HEK293T (cell line): ENCODE data around the gene BABAM1.

Experiments used
- CTCF ChIA-PET: fragments of 350-600 bp; formaldehyde crosslinking; extraction: SDS; loops from one replicate; lab custom pipeline; 2021; ENCODE audit warnings: antibody characterized with exemption, inconsistent platforms; lab: Yijun Ruan, JAX
- POLR2A ChIA-PET: fragments of 350-600 bp; formaldehyde crosslinking; extraction: SDS; loops from one replicate; lab custom pipeline; 2020; ENCODE audit warnings: antibody characterized with exemption, inconsistent platforms; lab: Yijun Ruan, JAX
- DNase-seq: peaks from one replicate; pipeline ENCODE4 v3.0.0; 2012; ENCODE audit warnings: mixed read lengths; ENCODE audit errors: extremely low spot score
- ARNT ChIP-seq: fragments of 450-650 bp; IDR thresholded peaks from 2 replicates; pipeline ENCODE4 v1.6.1; 2017; ENCODE audit warnings: mild to moderate bottlenecking
- BHLHE40 ChIP-seq: fragments of 450-650 bp; IDR thresholded peaks from 2 replicates; pipeline ENCODE4 v1.6.1; 2016; ENCODE audit warnings: mild to moderate bottlenecking, moderate library complexity, borderline replicate concordance
- CTBP1 ChIP-seq: fragments of 450-650 bp; IDR thresholded peaks from 2 replicates; pipeline ENCODE4 v1.6.1; 2016; ENCODE audit warnings: borderline replicate concordance
- ELF4 ChIP-seq: fragments of 450-650 bp; IDR thresholded peaks from 2 replicates; pipeline ENCODE4 v1.6.1; 2017; ENCODE audit warnings: antibody characterized with exemption
- FOXA1 ChIP-seq: fragments of 450-650 bp; IDR thresholded peaks from 2 replicates; pipeline ENCODE4 v1.6.1; 2016; ENCODE audit warnings: mild to moderate bottlenecking
- FOXK2 ChIP-seq: fragments of 450-650 bp; IDR thresholded peaks from 2 replicates; pipeline ENCODE4 v1.6.1; 2016; ENCODE audit warnings: mild to moderate bottlenecking
- FOXM1 ChIP-seq: fragments of 450-650 bp; IDR thresholded peaks from 2 replicates; pipeline ENCODE4 v1.6.1; 2017; ENCODE audit warnings: mild to moderate bottlenecking, borderline replicate concordance
- HDGF ChIP-seq: fragments of 450-650 bp; IDR thresholded peaks from 2 replicates; pipeline ENCODE4 v1.6.1; 2017; ENCODE audit warnings: antibody characterized with exemption, borderline replicate concordance
- L3MBTL2 ChIP-seq: fragments of 450-650 bp; conservative IDR thresholded peaks from 2 replicates; pipeline ENCODE4 v1.6.1; 2016; ENCODE audit warnings: mild to moderate bottlenecking
- LEF1 ChIP-seq: fragments of 450-650 bp; IDR thresholded peaks from 2 replicates; pipeline ENCODE4 v1.6.1; 2017; ENCODE audit warnings: mild to moderate bottlenecking, borderline replicate concordance
- NFRKB ChIP-seq: fragments of 450-650 bp; IDR thresholded peaks from 2 replicates; pipeline ENCODE4 v1.6.1; 2016; ENCODE audit warnings: mild to moderate bottlenecking, moderate library complexity
- SP1 ChIP-seq: fragments of 450-650 bp; IDR thresholded peaks from 2 replicates; pipeline ENCODE4 v1.6.1; 2017
- SUZ12 ChIP-seq: fragments of 450-650 bp; IDR thresholded peaks from 2 replicates; pipeline ENCODE4 v1.6.1; 2016; ENCODE audit warnings: mild to moderate bottlenecking
- TARDBP ChIP-seq: fragments of 450-650 bp; IDR thresholded peaks from 2 replicates; pipeline ENCODE4 v1.6.1; 2016
- ZNF384 ChIP-seq: fragments of 450-650 bp; IDR thresholded peaks from 2 replicates; pipeline ENCODE4 v1.6.1; 2016
- TF ChIP-seq, protein P1 (sequence below): fragments of 450-650 bp; IDR thresholded peaks from 2 replicates; pipeline ENCODE4 v1.6.1; 2016

BABAM1 gene

DNA sequence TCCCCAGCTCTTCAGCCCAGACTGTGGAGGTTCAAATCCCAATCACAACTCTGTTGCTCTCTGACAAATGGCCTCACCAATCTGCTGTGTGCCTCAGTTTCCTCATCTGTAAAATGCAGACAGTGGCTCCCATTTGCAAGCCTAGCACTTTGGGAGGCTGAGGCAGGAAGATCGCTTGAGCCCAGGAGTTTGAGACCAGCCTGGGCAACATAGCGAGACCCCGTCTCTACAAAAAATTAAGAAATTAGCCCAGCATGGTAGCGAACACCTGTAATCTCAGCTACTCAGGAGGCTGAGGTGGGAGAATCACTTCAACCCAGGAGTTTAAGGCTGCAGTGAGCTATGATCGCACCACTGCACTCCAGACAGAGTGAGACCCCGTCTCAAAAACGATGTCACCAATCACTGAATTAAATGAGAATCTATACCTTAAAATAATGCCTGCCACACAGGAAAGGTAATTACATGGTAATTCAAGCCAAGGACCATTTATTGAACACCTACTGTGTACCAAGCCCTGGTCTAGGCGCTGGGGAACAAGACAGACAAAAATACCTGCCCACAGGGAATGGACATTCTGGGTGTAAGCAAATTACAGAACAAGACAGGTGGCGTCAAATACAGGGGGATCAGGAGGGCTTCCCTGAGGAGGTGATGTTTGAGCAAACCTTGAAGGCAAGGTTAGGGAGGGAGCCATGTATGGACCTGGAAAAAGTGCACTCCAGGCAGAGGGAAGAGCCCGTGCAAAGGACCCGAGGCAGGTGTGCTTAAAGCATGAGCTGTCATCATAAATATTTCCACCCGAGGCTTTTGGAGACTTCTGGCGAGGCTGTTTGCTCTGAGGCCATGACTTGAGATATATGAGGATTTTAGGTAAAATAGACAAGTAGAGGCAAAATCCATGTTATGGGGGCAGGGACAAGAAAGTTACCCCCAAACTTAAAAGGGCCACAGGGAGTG, 29.2 kb upstream of the BABAM1 start:
- TF ChIP-seq ARNT (no peak), FOXK2 (no peak), ELF4 (no peak), ZNF384 (no peak), HDGF (no peak), SP1 (no peak)
- TF ChIP-seq, protein P1, sequence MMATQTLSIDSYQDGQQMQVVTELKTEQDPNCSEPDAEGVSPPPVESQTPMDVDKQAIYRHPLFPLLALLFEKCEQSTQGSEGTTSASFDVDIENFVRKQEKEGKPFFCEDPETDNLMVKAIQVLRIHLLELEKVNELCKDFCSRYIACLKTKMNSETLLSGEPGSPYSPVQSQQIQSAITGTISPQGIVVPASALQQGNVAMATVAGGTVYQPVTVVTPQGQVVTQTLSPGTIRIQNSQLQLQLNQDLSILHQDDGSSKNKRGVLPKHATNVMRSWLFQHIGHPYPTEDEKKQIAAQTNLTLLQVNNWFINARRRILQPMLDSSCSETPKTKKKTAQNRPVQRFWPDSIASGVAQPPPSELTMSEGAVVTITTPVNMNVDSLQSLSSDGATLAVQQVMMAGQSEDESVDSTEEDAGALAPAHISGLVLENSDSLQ: no peak
- POLR2A ChIA-PET: interaction anchor here (0.7 to 3.8 kb wide), 3 partner anchors 11 to 23 kb away, joined by 3 to 44 read pairs (median 7); partner anchors contain the start of genes OCEL1 and USE1
- CTCF ChIA-PET: interaction anchor here (0.8 kb wide), 1 partner anchor 149 kb away, joined by 3 read pairs; no protein-coding TSS in a partner anchor
- no peak for DNase-seq

DNA sequence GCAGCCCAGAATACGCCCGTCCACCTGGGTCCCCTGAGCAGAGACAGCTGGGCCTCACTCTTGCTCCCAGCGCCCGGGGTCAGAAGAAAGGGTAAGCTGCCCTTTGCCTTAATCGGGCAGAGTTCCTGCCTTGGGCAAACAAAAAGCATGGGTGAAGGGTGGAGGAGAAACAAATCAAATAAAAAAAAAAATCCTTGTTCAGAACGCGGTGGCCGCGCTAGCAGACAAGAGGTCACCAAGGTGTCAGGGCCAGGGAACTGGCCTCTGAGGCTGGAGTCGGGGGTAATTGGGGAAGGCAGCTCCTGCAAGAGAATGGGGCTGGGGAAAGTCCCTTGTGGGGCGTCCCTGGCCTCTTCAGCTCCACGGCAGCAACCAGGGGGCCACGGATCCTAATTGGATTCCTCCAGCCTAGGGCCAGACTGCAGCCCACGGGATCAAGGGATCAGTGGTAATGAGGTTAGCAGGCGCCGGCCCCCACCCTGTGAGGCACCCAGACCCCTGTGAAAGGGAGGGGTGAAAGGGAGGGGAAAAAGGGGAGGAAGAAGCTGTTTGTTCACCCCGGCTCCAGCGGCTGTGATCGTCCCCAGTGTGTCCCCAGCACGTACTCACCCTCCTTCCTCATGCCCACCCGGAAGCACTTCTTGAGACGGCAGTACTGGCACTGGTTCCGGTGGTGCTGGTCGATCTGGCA, 27.0 kb upstream of the BABAM1 start:
- DNase-seq: no peak
- POLR2A ChIA-PET: no interaction called here
- TF ChIP-seq SUZ12: no peak
- no peak for TF ChIP-seq CTBP1
- TF ChIP-seq FOXK2: no peak
- TF ChIP-seq HDGF: no peak
- TF ChIP-seq LEF1: no peak
- no peak for TF ChIP-seq ARNT
- no peak for TF ChIP-seq FOXA1
- TF ChIP-seq L3MBTL2: no peak
- TF ChIP-seq, protein P1: no peak
- no peak for TF ChIP-seq ZNF384
- TF ChIP-seq ELF4: no peak
- CTCF ChIA-PET: no interaction called here

DNA sequence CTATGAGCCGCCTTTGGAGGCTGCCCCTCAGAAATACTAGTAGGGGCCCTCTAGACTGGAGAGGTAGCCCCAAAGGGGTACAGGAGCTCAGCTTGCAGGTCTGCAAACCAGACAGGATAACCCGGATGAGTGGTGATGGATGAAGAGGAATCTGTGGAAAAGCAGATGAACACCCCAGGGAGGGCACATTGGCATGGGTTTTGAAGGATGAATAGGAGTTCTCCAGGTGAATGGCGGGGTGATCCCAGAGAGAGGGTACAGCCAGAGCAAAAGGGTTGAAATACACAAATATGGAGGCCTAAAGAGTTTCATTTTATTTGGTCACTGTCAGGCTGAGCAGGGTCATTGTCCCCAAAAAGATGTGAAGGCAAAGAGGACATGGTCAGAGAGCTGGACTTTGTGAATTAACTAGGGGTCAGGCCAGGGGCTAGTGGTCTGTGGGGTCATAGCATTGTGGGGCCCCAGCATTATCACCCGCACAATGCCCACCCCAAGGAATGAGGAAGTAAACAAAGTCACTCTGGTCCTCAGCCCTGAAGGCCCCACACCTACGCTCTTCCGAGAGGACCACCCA, 26.3 kb upstream of the BABAM1 start:
- CTCF ChIA-PET: interaction anchor here (1.0 kb wide), 1 partner anchor 20 kb away, joined by 5 read pairs; no protein-coding TSS in a partner anchor
- DNase-seq: no peak
- no peak for TF ChIP-seq FOXA1
- no peak for TF ChIP-seq FOXK2
- TF ChIP-seq ZNF384: no peak
- TF ChIP-seq NFRKB: no peak
- TF ChIP-seq CTBP1: no peak
- TF ChIP-seq SP1: no peak
- no peak for TF ChIP-seq TARDBP
- no peak for TF ChIP-seq L3MBTL2
- TF ChIP-seq ELF4: no peak
- TF ChIP-seq BHLHE40: no peak
- TF ChIP-seq FOXM1: no peak
- no peak for TF ChIP-seq SUZ12
- no peak for TF ChIP-seq LEF1
- TF ChIP-seq, protein P1: no peak
- TF ChIP-seq HDGF: no peak
- no peak for TF ChIP-seq ARNT
- POLR2A ChIA-PET: interaction anchor here (1.2 kb wide), 1 partner anchor 14 kb away, joined by 5 read pairs; no protein-coding TSS in a partner anchor

DNA sequence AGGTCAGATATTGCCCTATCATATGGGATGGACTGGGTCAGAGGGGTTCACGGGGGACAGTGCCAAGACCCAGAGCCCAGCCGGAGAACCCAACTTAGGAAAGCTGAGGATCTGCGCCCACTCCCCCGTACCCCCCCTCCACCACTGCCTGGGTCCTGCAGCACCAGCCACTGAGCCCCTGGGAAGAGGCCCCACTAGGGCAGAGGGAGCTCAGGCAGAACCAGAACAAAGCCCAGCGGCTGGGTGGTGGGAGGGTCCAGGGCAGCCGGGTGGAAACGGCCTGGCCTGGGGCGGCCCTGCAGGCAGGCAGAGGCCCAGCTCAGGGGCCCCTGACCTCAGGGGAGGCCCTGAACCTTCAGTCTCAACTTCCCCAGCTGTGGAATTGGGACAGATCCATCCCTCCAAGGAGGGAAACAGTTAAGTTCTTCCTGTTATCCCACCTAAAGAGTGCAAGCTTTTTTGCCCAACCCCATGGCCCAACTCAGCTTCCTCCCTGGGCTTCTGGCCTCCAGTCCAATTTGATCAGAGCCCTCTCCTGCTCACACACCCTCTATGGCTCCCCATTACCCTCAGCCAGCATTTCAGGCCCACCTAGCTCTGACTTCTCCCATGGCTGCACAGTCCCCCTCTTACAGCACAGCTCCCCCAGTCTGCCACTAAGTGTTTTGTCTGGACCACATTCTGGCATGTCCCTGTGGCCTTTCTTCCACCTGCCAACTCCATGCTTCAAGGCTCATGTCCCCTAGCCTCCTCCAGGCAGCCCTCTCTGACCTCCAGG, 24.6 kb upstream of the BABAM1 start:
- ChIA-PET POLR2A (interaction anchor here (0.7 to 1.3 kb wide), 3 partner anchors 14 to 27 kb away, joined by 4 to 6 read pairs (median 4); partner anchors contain the start of genes OCEL1 and USE1), CTCF (interaction anchor here (1.2 kb wide), 1 partner anchor 38 kb away, joined by 4 read pairs; no protein-coding TSS in a partner anchor)
- no peak for DNase-seq
- no peak for TF ChIP-seq FOXM1

DNA sequence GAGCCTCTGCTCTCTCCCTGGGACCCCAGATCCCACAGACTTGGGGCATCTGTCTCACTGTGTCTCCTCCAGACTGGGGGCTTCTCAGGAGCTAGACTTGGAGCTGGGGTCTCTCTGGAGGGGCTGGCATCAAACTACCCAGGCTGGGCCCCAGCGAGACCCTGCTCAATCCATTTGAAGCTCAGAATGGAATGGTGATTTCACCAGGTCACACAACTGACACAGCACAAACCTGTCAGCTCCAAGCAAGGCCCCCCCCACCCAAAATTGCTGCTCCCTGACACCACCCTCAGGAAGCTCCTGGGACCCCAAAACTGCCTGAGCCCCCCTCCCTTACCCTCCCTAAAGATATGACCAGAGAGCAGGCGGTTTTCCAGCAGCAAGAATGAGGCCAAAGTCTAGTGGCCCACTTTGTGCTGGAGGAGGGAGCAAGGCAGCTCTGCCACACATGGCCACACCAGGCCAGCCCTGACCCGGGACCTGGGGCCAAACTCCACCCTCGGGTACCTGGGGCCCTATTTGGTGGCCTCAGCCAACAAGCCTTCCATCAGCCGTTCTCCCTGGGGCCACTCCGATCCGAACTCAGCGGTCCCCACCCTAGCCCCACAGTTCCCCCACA, 23.9 kb upstream of the BABAM1 start:
- TF ChIP-seq ZNF384: no peak
- TF ChIP-seq FOXK2: no peak
- TF ChIP-seq ELF4: no peak
- no peak for TF ChIP-seq CTBP1
- TF ChIP-seq, protein P1: no peak
- no peak for TF ChIP-seq FOXA1
- no peak for DNase-seq
- ChIA-PET POLR2A (interaction anchor here (0.9 to 1.5 kb wide), 7 partner anchors 8 to 66 kb away, joined by 3 to 6 read pairs (median 4); partner anchors contain the start of genes DDA1 and USE1), CTCF (interaction anchor here (0.8 to 1.2 kb wide), 3 partner anchors 8 to 19 kb away, joined by 3 to 6 read pairs (median 3); no protein-coding TSS in a partner anchor)
